ENCODE results near the gene DUSP12. TPM values are rescaled to one million over a fixed set of nuclear protein-coding genes. Genes with fewer than 3 reads are reported as not detected.

DUSP12 gene
- total RNA-seq, 2 donors from 2014 or later = 26.2 to 28.9 TPM

GRCh38 chr1:161707503-161707902 is 42.1 kb upstream of the DUSP12 start:
- Histone ChIP-seq H3K4me3 (ENCODE audit: low read length) (no peak overlapping the region), H3K9ac (ENCODE audit: extremely low read depth, low read length, poor library complexity, severe bottlenecking) (no peak overlapping the region), H3K27ac (ENCODE audit: low read depth, low read length) (no peak overlapping the region), H3K4me1 (ENCODE audit: control insufficient read depth, insufficient read depth, low read length) (no peaks in the 10 kb centered on the region), H3K36me3 (ENCODE audit: control insufficient read depth, insufficient read depth, low read length) (no peaks in the 10 kb centered on the region), H3K9me3 (ENCODE audit: control insufficient read depth, low read length) (no peaks in the 10 kb centered on the region), H3K27me3 (ENCODE audit: control insufficient read depth, insufficient read depth, low read length, poor library complexity, severe bottlenecking) (no peaks in the 10 kb centered on the region)
- 86 to 95% methylated on average over 2 of the region's 2 CpGs for WGBS, 2 experiments (ENCODE audit: insufficient coverage in 1 of 2, insufficient read length in 1 of 2)
- H3K4me3 Mint-ChIP-seq = no peak overlapping the region
- H3K9me3 Mint-ChIP-seq = no peaks in the 10 kb centered on the region
- DNase-seq = no peak
- no peak for TF ChIP-seq CTCF (conservative IDR thresholded peaks at IDR 0.05)
- no peaks in the 10 kb centered on the region for H3K36me3 Mint-ChIP-seq (ENCODE audit: low read depth)
- H3K4me1 Mint-ChIP-seq = no peaks in the 10 kb centered on the region
- peaks cover 12% of the 10 kb centered on the region for H3K27me3 Mint-ChIP-seq (ENCODE audit: insufficient read depth)
- no peak overlapping the region for H3K27ac Mint-ChIP-seq

GRCh38 chr1:161709373-161709772 is 40.2 kb upstream of the DUSP12 start:
- H3K4me3 ChIP-seq (ENCODE audit: low read length) = no peak overlapping the region
- H3K4me3 Mint-ChIP-seq = no peak overlapping the region
- H3K36me3 ChIP-seq (ENCODE audit: control insufficient read depth, insufficient read depth, low read length) = no peaks in the 10 kb centered on the region
- H3K36me3 Mint-ChIP-seq (ENCODE audit: low read depth) = no peaks in the 10 kb centered on the region
- no peak for TF ChIP-seq CTCF (conservative IDR thresholded peaks at IDR 0.05)
- no peaks in the 10 kb centered on the region for H3K27me3 ChIP-seq (ENCODE audit: control insufficient read depth, insufficient read depth, low read length, poor library complexity, severe bottlenecking)
- H3K27ac ChIP-seq (ENCODE audit: low read depth, low read length) = no peak overlapping the region
- no peaks in the 10 kb centered on the region for H3K9me3 Mint-ChIP-seq
- DNase-seq = no peak
- H3K9ac ChIP-seq (ENCODE audit: extremely low read depth, low read length, poor library complexity, severe bottlenecking) = no peak overlapping the region
- WGBS, 2 experiments (ENCODE audit: insufficient coverage in 1 of 2, insufficient read length in 1 of 2) = 85 to 87% methylated on average over 4 of the region's 4 CpGs
- H3K27ac Mint-ChIP-seq = no peak overlapping the region
- no peaks in the 10 kb centered on the region for H3K9me3 ChIP-seq (ENCODE audit: control insufficient read depth, low read length)
- no peaks in the 10 kb centered on the region for H3K4me1 ChIP-seq (ENCODE audit: control insufficient read depth, insufficient read depth, low read length)
- H3K4me1 Mint-ChIP-seq = no peaks in the 10 kb centered on the region
- peaks cover 12% of the 10 kb centered on the region for H3K27me3 Mint-ChIP-seq (ENCODE audit: insufficient read depth)

GRCh38 chr1:161710560-161710959 is 39.0 kb upstream of the DUSP12 start:
- Histone ChIP-seq H3K27ac (ENCODE audit: low read depth, low read length) (no peak overlapping the region), H3K36me3 (ENCODE audit: control insufficient read depth, insufficient read depth, low read length) (no peaks in the 10 kb centered on the region), H3K9me3 (ENCODE audit: control insufficient read depth, low read length) (no peaks in the 10 kb centered on the region), H3K27me3 (ENCODE audit: control insufficient read depth, insufficient read depth, low read length, poor library complexity, severe bottlenecking) (peaks cover 4% of the 10 kb centered on the region), H3K4me1 (ENCODE audit: control insufficient read depth, insufficient read depth, low read length) (no peaks in the 10 kb centered on the region), H3K9ac (ENCODE audit: extremely low read depth, low read length, poor library complexity, severe bottlenecking) (no peak overlapping the region), H3K4me3 (ENCODE audit: low read length) (no peak overlapping the region)
- Mint-ChIP-seq H3K27ac (no peak overlapping the region), H3K4me1 (no peaks in the 10 kb centered on the region), H3K27me3 (ENCODE audit: insufficient read depth) (peaks cover 15% of the 10 kb centered on the region), H3K4me3 (no peak overlapping the region), H3K9me3 (no peaks in the 10 kb centered on the region), H3K36me3 (ENCODE audit: low read depth) (no peaks in the 10 kb centered on the region)
- WGBS, 2 experiments (ENCODE audit: insufficient coverage in 1 of 2, insufficient read length in 1 of 2) = 84 to 100% methylated on average over 2 to 4 of the region's 4 CpGs
- no peak for DNase-seq
- no peak for TF ChIP-seq CTCF (conservative IDR thresholded peaks at IDR 0.05)

All from endodermal cell (in vitro differentiated cells).